Stimulated activated CD8-positive, alpha-beta memory T cell treated with anti-CD3 and anti-CD28 coated beads, Interleukin-12 subunit alpha, Interleukin-12 subunit beta, amount 100 ng/mL, for 4 hours (primary cell): ENCODE results near the gene PPIC.

ENCODE experiments used
- DNase-seq: peaks from one replicate; pipeline ENCODE4 v3.0.0-alpha.2; 2020; ENCODE audit warnings: low read depth

Gene PPIC

DNA sequence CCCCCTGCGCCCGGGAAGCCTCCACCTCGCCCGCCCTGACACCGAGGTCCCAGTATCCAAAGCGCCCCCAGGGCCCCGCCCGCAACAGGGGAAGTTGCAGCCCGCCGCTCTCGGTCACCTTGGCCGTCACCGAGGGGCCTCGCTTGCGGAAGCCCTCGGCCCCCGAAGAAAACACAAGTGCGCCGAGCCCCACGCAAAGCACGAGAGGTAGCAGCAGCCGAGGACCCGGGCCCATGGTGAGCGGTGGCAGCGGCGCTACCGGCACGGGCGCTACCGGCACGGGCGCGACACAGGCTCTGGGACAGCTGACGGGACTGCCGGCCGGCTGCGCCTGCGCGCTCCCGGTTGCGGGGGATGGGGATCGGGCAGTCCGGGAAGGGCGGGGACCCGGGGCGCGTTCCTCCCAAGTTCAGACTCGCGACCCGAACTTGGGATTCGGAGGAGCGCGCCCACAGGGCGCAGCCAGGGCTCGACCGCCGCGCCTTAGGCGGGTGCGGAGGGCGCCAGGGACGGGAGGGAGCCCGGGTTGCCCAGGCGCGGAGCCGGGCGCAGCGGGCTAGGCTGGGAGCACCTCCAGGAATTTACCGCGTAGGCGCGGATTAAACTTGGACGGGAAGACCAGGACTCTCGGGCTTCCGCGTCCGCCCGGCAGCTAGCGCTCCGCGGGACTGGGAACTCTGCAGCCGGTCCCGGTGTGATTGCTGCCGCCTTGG is at the start of gene PPIC:
Gene PPIC, minus strand, starts transcription at position 335 of the 713 bp plus-strand sequence. Its CDS starts 100 bp downstream, at position 235.
- no peak for DNase-seq

GRCh38 chr5:123085638-123086286 is 49.2 kb upstream of the PPIC start:
- DNase-seq: no peak

GRCh38 chr5:123084730-123085605 is 48.4 kb upstream of the PPIC start:
- no peak for DNase-seq

GRCh38 chr5:123083298-123083697 is 46.8 kb upstream of the PPIC start:
- no peak for DNase-seq

DNA sequence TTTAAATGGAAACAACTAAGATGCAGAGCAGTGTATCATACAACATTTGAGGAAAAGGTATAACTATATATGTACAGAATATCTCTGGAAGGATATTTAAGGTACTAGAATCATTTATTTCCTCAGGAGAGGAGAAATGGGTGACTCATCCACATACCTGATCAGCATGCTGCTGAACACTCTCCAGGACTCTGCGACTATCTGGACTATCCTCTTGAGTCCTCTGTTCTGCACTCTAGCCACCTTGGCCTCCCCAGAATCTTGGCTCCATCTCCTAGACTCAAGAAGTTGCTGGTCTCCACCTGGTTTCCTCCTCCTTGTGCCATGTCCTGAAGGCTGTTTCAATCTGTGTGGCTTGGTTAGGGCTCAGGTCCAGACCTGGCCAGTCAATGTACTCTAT is 43.7 kb upstream of the PPIC start:
- no peak for DNase-seq

DNA sequence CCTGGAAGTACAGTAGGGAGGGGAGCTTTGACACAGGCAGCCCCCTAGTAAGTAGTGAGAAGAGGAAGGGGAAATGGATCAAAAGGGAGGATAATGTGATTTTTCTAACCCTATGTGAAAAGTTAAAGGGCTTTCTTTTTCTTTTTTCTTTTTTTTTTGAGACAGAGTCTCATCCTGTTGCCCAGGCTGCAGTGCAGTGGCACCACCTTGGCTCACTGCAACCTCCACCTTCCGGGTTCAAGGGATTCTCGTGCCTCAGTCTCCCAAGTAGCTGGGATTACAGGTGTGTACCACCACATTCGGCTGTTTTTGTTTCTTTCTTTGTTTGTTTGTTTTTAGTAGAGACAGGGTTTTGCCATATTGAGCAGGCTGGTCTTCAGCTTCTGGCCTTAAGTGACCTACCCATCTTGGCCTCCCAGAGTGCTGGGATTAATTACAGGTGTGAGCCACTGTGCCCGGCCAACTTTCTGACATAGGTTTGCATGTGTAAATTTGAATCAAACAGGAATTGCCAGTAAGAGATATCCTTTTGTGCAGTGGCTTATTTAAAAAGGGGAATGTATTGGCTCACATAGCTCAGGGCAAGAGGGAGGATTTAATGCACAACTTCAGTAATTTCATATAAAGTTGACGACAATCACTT is 39.1 kb upstream of the PPIC start:
- DNase-seq: no peak

- no peak for DNase-seq
Measured at GRCh38 chr5:123068368-123068938, 31.9 kb upstream of the PPIC start.

DNA sequence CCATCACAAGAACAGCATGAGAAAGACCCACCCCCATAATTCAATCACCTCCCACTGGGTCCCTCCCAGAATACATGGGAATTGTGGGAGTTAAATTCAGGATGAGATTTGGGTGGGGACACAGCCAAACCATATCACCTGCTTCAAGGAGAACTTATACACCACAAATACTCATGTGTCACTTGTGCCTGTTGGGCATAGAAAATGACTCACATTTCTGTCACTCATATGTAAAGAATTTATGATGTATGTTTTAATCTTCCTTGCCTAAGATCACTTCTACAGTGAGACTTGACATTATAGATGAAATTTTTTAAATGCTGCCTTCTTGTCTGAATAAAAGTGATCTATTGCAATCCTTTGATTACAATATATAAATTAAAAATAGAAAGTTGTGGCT is 29.5 kb upstream of the PPIC start:
- DNase-seq: no peak

- DNase-seq: no peak
Measured at GRCh38 chr5:123059455-123059854, 22.9 kb upstream of the PPIC start.

DNA sequence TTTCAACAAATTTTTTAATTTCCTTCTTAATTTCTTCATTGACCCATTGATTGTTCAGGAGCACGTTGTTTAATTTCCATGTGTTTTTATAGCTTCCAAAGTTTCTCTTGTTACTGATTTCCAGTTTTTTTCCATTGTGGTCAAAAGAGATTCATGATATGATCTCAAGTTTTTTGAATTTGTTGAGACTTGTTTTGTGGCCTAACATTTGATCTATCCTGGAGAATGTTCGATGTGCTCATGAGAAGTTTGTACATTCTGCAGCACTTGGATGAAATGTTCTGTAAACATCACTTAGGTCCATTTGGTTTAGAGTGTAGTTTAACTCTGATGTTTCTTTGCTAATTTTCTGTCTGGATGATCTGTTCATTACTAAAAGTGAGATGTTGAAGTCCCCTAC is 14.7 kb upstream of the PPIC start:
- DNase-seq: no peak

DNA sequence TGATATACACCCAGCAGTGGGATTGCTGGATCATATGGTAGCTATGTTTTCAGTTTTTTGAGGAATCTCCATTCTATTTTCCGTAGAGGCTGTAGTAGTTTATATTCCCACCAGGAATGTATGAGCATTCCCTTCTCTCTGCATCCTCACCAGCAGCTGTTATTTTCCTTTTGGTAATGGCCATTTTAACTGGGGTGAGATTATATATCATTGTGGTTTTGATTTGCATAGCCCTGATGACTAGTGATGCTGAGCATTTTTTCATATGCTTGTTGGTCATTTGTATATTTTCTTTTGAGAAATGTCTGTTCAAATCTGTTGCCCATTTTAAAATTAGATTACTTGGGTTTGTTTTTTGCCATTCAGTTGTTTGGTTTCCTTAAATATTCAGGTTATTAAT is 11.2 kb upstream of the PPIC start:
- DNase-seq: no peak

GRCh38 chr5:123046222-123046621 is 9.7 kb upstream of the PPIC start:
- no peak for DNase-seq

GRCh38 chr5:123044926-123045617 is 8.5 kb upstream of the PPIC start:
- no peak for DNase-seq

DNA sequence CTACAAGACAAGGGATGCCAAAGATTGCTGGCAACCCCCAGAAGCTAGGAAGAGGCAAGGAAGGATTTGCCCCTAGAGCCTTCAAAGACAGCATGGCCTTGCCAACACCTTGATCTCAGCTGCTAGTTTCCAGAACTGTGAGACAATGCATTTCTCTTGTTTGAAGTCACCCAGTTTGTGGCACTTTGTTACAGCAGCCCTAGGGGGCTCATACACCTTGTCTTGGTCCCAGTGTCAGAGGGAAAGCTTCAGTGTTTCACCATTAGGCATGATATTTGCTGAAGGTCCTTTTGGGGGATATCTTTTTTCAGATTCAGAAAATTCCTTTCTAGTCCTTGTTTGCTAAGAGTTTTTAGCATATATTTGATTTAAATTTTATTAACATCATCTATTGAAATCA is 3.1 kb upstream of the PPIC start:
- no peak for DNase-seq

- DNase-seq: no peak
Measured at GRCh38 chr5:123037104-123037418, 536 bp upstream of the PPIC start.

GRCh38 chr5:123035918-123036390 is 571 bp downstream of the PPIC start:
- no peak for DNase-seq

GRCh38 chr5:123035360-123035917 is 1.1 kb downstream of the PPIC start:
- DNase-seq: no peak

DNA sequence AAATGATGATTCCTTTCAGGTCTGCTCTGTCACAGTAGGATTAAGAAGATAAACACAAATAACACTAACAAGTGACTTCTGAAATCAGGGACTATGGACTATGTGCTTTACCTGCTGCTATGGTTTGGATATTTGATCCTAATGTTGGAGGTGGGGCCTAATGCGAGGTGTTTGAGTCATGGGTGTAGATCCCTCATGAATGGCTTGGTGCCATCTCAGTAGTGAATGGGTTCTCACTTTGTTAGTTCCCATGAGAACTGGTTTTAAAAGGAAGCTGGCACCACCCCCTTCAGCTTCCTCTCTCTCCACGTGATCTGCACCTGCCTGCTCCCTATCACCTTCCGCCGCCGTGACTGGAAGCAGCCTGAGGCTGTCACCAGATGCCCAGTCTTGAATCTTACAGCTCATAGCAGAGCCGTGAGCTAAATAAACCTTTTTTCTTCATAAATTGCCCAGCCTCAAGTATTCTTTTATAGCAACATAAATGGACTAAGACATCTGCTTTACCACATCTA is 3.3 kb downstream of the PPIC start:
- DNase-seq: no peak

- DNase-seq: no peak
Measured at GRCh38 chr5:123028222-123028621, 8.3 kb downstream of the PPIC start.

DNA sequence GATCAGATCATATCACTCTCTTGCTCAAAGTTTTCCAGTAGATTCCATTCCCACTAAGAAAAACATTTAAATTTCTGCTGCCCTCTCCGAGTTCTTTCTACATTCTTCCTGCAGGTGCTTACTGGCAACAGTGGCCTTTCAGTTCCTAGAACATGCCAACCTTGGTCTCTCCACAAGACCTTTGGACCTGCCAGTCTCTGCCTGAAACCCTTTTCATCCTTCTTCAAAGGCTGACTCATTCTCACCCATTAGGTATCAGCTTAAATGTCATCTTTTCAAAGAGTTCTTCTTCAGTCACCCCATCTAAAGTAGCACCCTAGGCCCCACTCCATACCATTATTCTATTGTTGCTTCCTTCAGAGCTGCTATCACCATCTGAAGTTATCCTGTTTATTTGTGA is 21.8 kb downstream of the PPIC start:
- DNase-seq: no peak

DNA sequence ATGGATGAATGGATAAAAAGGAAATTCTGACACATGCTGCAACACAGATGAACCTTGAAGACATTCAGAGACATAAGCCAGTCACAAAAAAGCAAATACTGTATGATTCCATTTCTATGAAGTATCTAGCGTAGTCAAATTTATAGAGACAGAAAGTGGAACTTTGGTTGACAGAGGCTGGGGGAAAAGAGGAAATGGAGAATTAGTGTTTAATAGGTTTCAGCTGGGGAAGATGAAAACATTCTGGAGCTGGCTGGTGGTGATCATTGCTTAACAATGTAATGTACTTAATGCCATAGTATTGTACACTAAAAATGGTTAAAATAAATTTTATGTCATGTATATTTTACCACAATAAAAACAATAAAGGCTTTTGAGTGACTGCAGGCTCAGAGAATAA is 24.2 kb downstream of the PPIC start:
- DNase-seq: no peak
